WTC11 (cell line): ENCODE results near the gene AKAP8. TPM values are rescaled to one million over a fixed set of nuclear protein-coding genes. Genes with fewer than 3 reads are reported as not detected.

Experiments used
- ATAC-seq: fragments of 200-7000 bp; cut with Tn5 transposase; 2 replicates; pipeline ENCODE4 v1.10.0; 2021; ENCODE audit warnings: mild to moderate bottlenecking, moderate library complexity
- CTCF ChIA-PET: fragments of 300-600 bp; sonication (Branson Sonifier 250); formaldehyde crosslinking; loops from one replicate; lab custom pipeline; 2021; ENCODE audit warnings: antibody characterized with exemption; lab: Charles Lee
- POLR2A ChIA-PET: fragments of 350-600 bp; sonication (Branson Sonifier 250); formaldehyde crosslinking; loops from one replicate; lab custom pipeline; 2021; ENCODE audit warnings: antibody characterized with exemption; lab: Charles Lee
- DNase-seq: peaks from one replicate; pipeline ENCODE4 v3.0.0; 2021; ENCODE audit warnings: low spot score
- H3K27ac Mint-ChIP-seq: 2 replicates; pipeline ENCODE4 v1.8.0; 2021; ENCODE audit warnings: mixed read lengths
- H3K27me3 Mint-ChIP-seq: 2 replicates; pipeline ENCODE4 v1.8.0; 2021; ENCODE audit warnings: low read depth, mild to moderate bottlenecking, moderate library complexity, mixed read lengths
- H3K36me3 Mint-ChIP-seq: 2 replicates; pipeline ENCODE4 v1.8.0; 2021; ENCODE audit warnings: mixed read lengths
- H3K4me1 Mint-ChIP-seq: 2 replicates; pipeline ENCODE4 v1.8.0; 2022; ENCODE audit warnings: mixed read lengths
- H3K4me3 Mint-ChIP-seq: 2 replicates; pipeline ENCODE4 v1.8.0; 2021; ENCODE audit warnings: mild to moderate bottlenecking, moderate library complexity, mixed read lengths
- H3K9me3 Mint-ChIP-seq: 2 replicates; pipeline ENCODE4 v1.8.0; 2021; ENCODE audit warnings: mixed read lengths
- ETV6 ChIP-seq: sonication (generic); formaldehyde crosslinking; IDR thresholded peaks from 2 replicates; pipeline ENCODE4 v1.8.1; 2022; ENCODE audit warnings: mild to moderate bottlenecking, missing genetic modification reagents
- MLX ChIP-seq: sonication (generic); formaldehyde crosslinking; IDR thresholded peaks from 2 replicates; pipeline ENCODE4 v1.8.1; 2023; ENCODE audit warnings: mild to moderate bottlenecking, missing genetic modification reagents, moderate library complexity
- MYBL2 ChIP-seq: sonication (generic); formaldehyde crosslinking; IDR thresholded peaks from 2 replicates; pipeline ENCODE4 v1.8.1; 2023; ENCODE audit warnings: mild to moderate bottlenecking, moderate library complexity, missing genetic modification reagents
- NR1H2 ChIP-seq: sonication (generic); formaldehyde crosslinking; IDR thresholded peaks from 2 replicates; pipeline ENCODE4 v1.9.0; 2021; ENCODE audit warnings: mild to moderate bottlenecking, moderate library complexity, missing genetic modification reagents
- NR2C2 ChIP-seq: sonication (generic); formaldehyde crosslinking; IDR thresholded peaks from 2 replicates; pipeline ENCODE4 v1.8.0; 2022; ENCODE audit warnings: mild to moderate bottlenecking, missing genetic modification reagents
- PRRX2 ChIP-seq: fragments of 250-450 bp; sonication (Bioruptor Pico); IDR thresholded peaks from 2 replicates; pipeline ENCODE4 v1.8.0; 2021; ENCODE audit warnings: mild to moderate bottlenecking
- SMAD4 ChIP-seq: sonication (generic); formaldehyde crosslinking; IDR thresholded peaks from 2 replicates; pipeline ENCODE4 v1.8.0; 2022; ENCODE audit warnings: mild to moderate bottlenecking, missing genetic modification reagents
- SP1 ChIP-seq: sonication (generic); formaldehyde crosslinking; conservative IDR thresholded peaks from 2 replicates; pipeline ENCODE4 v1.8.1; 2022; ENCODE audit warnings: missing genetic modification reagents
- total RNA-seq: library from RNA; stranded (reverse); gene quantifications from 3 replicates; pipeline ENCODE4 v1.2.3, GENCODE V29; 2021
- TF ChIP-seq, protein P1 (sequence below): sonication (generic); formaldehyde crosslinking; IDR thresholded peaks from 2 replicates; pipeline ENCODE4 v1.8.1; 2023; ENCODE audit warnings: mild to moderate bottlenecking, missing genetic modification reagents
- TF ChIP-seq, protein P2 (sequence below): sonication (generic); formaldehyde crosslinking; IDR thresholded peaks from 2 replicates; pipeline ENCODE4 v1.8.1; 2023; ENCODE audit warnings: mild to moderate bottlenecking, moderate library complexity, missing genetic modification reagents
- TF ChIP-seq, protein P3 (sequence below): sonication (generic); formaldehyde crosslinking; IDR thresholded peaks from 2 replicates; pipeline ENCODE4 v1.8.1; 2022; ENCODE audit warnings: missing genetic modification reagents, borderline replicate concordance
- TF ChIP-seq, protein P4 (sequence below): sonication (generic); formaldehyde crosslinking; conservative IDR thresholded peaks from 2 replicates; pipeline ENCODE4 v1.8.1; 2023; ENCODE audit warnings: mild to moderate bottlenecking, low read depth, missing genetic modification reagents, moderate library complexity

Gene AKAP8
- total RNA-seq, 1 experiment from 2014 or later, result 65.9 TPM

DNA sequence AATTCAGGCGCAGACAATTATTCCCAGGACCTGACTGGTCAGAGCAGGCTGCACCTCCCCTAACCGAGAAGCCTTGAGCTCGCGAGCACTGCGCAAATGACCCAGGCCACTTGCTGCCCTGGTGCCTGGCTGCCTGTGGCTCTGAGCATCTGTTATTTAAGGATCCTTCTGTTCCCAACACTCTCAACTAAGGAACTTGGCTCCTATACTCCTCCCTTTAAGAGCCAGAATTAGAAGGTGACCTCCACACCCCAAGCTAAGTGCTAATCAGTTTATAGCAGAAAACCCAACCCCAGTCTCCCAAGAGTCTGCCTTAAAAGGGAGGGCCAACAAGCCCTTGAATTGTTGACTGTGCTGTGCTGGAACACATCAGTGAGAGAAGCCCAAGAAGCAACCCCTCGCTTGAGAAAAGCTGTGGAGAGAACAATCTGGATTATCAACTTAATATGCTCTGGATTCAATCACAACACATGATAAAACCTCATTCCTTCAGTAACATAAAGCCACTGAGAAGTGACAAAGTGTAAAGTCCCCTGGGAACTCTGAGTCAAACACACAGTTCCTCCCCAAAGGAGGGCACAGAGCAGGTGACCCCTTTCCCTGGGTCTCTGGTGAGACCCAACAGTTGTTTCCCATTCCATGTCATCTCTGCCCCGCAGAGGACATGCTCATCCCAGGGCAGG lies 24.7 kb upstream of the AKAP8 start:
- POLR2A ChIA-PET, result no interaction called here
- TF ChIP-seq NR1H2 (CRISPR knock-in tag) (no peak), NR2C2 (CRISPR knock-in tag) (no peak), SMAD4 (CRISPR knock-in tag) (no peak)
- TF ChIP-seq, protein P1, sequence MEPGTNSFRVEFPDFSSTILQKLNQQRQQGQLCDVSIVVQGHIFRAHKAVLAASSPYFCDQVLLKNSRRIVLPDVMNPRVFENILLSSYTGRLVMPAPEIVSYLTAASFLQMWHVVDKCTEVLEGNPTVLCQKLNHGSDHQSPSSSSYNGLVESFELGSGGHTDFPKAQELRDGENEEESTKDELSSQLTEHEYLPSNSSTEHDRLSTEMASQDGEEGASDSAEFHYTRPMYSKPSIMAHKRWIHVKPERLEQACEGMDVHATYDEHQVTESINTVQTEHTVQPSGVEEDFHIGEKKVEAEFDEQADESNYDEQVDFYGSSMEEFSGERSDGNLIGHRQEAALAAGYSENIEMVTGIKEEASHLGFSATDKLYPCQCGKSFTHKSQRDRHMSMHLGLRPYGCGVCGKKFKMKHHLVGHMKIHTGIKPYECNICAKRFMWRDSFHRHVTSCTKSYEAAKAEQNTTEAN, result no peak
- CTCF ChIA-PET, result no interaction called here
- Mint-ChIP-seq H3K4me3 (no peak overlapping the region), H3K4me1 (peaks cover 3% of the 10 kb centered on the region; the same call in 1 of the 2 replicates), H3K9me3 (no peaks in the 10 kb centered on the region), H3K27me3 (no peaks in the 10 kb centered on the region), H3K36me3 (peaks cover 37% of the 10 kb centered on the region), H3K27ac (peak overlapping the region; percentile 80)
- DNase-seq (no peak), ATAC-seq (no peak)

DNA sequence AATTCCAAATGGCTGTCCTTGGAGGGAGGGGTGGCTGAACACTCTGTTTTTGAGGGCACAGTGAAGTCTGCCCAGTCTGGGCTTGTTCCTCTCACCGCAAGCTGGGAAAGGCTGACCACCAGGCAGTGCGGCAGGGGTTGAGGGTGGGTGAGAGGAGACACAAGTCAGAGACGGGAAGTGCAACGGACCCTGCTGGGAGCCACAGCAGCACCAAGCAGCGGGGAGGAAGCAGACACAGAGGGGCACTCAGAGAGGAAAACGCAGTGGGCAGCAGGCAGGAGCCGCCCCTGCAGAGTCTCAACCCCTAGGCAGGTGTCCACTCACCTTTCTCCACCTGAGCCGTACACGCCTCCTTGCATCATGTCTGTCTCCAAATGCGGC lies 23.6 kb upstream of the AKAP8 start:
- Mint-ChIP-seq H3K27me3 (no peaks in the 10 kb centered on the region), H3K4me1 (peaks cover 3% of the 10 kb centered on the region; the same call in 1 of the 2 replicates), H3K9me3 (no peaks in the 10 kb centered on the region), H3K27ac (peak overlapping the region; percentile 89), H3K36me3 (peaks cover 38% of the 10 kb centered on the region), H3K4me3 (no peak overlapping the region)
- DNase-seq (no peak), ATAC-seq (no peak)
- ChIA-PET CTCF (interaction anchor here (1.5 kb wide), 1 partner anchor 16 kb away, joined by 4 read pairs; the partner anchor contains the start of gene AKAP8L), POLR2A (interaction anchor here (0.7 kb wide), 1 partner anchor 16 kb away, joined by 3 read pairs; the partner anchor contains the start of gene AKAP8L)
- TF ChIP-seq MLX (CRISPR knock-in tag) (no peak), ETV6 (CRISPR knock-in tag) (no peak), SP1 (CRISPR knock-in tag) (no peak), MYBL2 (CRISPR knock-in tag) (no peak), PRRX2 (CRISPR knock-in tag) (no peak)
- TF ChIP-seq, protein P2, sequence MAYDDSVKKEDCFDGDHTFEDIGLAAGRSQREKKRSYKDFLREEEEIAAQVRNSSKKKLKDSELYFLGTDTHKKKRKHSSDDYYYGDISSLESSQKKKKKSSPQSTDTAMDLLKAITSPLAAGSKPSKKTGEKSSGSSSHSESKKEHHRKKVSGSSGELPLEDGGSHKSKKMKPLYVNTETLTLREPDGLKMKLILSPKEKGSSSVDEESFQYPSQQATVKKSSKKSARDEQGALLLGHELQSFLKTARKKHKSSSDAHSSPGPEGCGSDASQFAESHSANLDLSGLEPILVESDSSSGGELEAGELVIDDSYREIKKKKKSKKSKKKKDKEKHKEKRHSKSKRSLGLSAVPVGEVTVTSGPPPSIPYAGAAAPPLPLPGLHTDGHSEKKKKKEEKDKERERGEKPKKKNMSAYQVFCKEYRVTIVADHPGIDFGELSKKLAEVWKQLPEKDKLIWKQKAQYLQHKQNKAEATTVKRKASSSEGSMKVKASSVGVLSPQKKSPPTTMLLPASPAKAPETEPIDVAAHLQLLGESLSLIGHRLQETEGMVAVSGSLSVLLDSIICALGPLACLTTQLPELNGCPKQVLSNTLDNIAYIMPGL (CRISPR knock-in tag), result no peak
- TF ChIP-seq, protein P3, sequence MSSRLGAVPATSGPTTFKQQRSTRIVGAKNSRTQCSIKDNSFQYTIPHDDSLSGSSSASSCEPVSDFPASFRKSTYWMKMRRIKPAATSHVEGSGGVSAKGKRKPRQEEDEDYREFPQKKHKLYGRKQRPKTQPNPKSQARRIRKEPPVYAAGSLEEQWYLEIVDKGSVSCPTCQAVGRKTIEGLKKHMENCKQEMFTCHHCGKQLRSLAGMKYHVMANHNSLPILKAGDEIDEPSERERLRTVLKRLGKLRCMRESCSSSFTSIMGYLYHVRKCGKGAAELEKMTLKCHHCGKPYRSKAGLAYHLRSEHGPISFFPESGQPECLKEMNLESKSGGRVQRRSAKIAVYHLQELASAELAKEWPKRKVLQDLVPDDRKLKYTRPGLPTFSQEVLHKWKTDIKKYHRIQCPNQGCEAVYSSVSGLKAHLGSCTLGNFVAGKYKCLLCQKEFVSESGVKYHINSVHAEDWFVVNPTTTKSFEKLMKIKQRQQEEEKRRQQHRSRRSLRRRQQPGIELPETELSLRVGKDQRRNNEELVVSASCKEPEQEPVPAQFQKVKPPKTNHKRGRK (CRISPR knock-in tag), result no peak
- TF ChIP-seq, protein P4, sequence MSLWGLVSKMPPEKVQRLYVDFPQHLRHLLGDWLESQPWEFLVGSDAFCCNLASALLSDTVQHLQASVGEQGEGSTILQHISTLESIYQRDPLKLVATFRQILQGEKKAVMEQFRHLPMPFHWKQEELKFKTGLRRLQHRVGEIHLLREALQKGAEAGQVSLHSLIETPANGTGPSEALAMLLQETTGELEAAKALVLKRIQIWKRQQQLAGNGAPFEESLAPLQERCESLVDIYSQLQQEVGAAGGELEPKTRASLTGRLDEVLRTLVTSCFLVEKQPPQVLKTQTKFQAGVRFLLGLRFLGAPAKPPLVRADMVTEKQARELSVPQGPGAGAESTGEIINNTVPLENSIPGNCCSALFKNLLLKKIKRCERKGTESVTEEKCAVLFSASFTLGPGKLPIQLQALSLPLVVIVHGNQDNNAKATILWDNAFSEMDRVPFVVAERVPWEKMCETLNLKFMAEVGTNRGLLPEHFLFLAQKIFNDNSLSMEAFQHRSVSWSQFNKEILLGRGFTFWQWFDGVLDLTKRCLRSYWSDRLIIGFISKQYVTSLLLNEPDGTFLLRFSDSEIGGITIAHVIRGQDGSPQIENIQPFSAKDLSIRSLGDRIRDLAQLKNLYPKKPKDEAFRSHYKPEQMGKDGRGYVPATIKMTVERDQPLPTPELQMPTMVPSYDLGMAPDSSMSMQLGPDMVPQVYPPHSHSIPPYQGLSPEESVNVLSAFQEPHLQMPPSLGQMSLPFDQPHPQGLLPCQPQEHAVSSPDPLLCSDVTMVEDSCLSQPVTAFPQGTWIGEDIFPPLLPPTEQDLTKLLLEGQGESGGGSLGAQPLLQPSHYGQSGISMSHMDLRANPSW (CRISPR knock-in tag), result no peak
